H1 (cell line): ENCODE measurements around the gene GJC3.
"Not testable (repeated sequence)": the region's sequence is repeated elsewhere in the genome, so short reads cannot be mapped to it uniquely, and the experiment has no call there.

Experiments used
- CHD2 ChIP-seq: IDR thresholded peaks from 2 replicates; pipeline ENCODE4 v1.6.1; 2012; ENCODE audit warnings: low read length, improper control_type of control experiment
- CTCF ChIP-seq, 3 experiments: IDR thresholded peaks; 1 replicate in 2 of 3; 2 replicates in 1 of 3; pipeline versions ENCODE4 v1.5.1 to v1.6.1; 2011; ENCODE audit warnings: low read length in 3 of 3, mild to moderate bottlenecking in 3 of 3, inconsistent platforms in 2 of 3, low read depth in 1 of 3, moderate library complexity in 1 of 3; ENCODE audit not compliant: insufficient read depth in 1 of 3; ENCODE audit errors: control extremely low read depth in 1 of 3
- JUND ChIP-seq: IDR thresholded peaks from 2 replicates; pipeline ENCODE4 v1.6.1; 2011; ENCODE audit warnings: mild to moderate bottlenecking, improper control_type of control experiment, low read length
- KDM5A ChIP-seq: fragments of 200-600 bp; IDR thresholded peaks from 2 replicates; pipeline ENCODE4 v1.7.1; 2012; ENCODE audit warnings: mild to moderate bottlenecking, low read length, inconsistent platforms, mixed read lengths
- POLR2A ChIP-seq, 2 experiments: IDR thresholded peaks; 1 replicate in 1 of 2; 2 replicates in 1 of 2; pipeline ENCODE4 v1.6.1; 2011; ENCODE audit warnings: low read depth in 2 of 2, low read length in 2 of 2, mild to moderate bottlenecking in 2 of 2; ENCODE audit errors: control extremely low read depth in 1 of 2
- POLR2AphosphoS5 ChIP-seq: IDR thresholded peaks from 2 replicates; pipeline ENCODE4 v1.6.1; 2011; ENCODE audit warnings: low read depth, low read length
- TAF1 ChIP-seq: IDR thresholded peaks from 2 replicates; pipeline ENCODE4 v1.6.1; 2011; ENCODE audit warnings: mild to moderate bottlenecking, low read depth, low read length
- USF2 ChIP-seq: IDR thresholded peaks from 2 replicates; pipeline ENCODE4 v1.6.1; 2011; ENCODE audit warnings: low read length, improper control_type of control experiment
- YY1 ChIP-seq: IDR thresholded peaks from 2 replicates; pipeline ENCODE4 v1.6.1; 2011; ENCODE audit warnings: low read depth, mild to moderate bottlenecking, low read length
- ZNF274 ChIP-seq: IDR thresholded peaks from 2 replicates; pipeline ENCODE4 v1.7.0; 2012; ENCODE audit warnings: low read length, borderline replicate concordance; ENCODE audit errors: extremely low read depth
- TF ChIP-seq, protein P1 (sequence below): IDR thresholded peaks from 2 replicates; pipeline ENCODE4 v1.6.1; 2012; ENCODE audit warnings: low read length, inconsistent platforms

GRCh38 chr7:99954643-99955042 is 25.2 kb upstream of the GJC3 start:
- TF ChIP-seq POLR2AphosphoS5; YY1; USF2; CTCF (IDR thresholded peaks at IDR 0.05; ENCODE audit: control extremely low read depth in 1 of 3, insufficient read depth in 1 of 3, low read depth in 1 of 3, low read length in 3 of 3); POLR2A (IDR thresholded peaks at IDR 0.05; ENCODE audit: control extremely low read depth in 1 of 2, low read depth in 2 of 2, low read length in 2 of 2); TAF1; CHD2; JUND; ZNF274; KDM5A: not testable (repeated sequence)
- TF ChIP-seq, protein P1, sequence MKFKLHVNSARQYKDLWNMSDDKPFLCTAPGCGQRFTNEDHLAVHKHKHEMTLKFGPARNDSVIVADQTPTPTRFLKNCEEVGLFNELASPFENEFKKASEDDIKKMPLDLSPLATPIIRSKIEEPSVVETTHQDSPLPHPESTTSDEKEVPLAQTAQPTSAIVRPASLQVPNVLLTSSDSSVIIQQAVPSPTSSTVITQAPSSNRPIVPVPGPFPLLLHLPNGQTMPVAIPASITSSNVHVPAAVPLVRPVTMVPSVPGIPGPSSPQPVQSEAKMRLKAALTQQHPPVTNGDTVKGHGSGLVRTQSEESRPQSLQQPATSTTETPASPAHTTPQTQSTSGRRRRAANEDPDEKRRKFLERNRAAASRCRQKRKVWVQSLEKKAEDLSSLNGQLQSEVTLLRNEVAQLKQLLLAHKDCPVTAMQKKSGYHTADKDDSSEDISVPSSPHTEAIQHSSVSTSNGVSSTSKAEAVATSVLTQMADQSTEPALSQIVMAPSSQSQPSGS, result not testable (repeated sequence)
